ENCODE results near the gene PIK3CA.

PIK3CA gene

DNA sequence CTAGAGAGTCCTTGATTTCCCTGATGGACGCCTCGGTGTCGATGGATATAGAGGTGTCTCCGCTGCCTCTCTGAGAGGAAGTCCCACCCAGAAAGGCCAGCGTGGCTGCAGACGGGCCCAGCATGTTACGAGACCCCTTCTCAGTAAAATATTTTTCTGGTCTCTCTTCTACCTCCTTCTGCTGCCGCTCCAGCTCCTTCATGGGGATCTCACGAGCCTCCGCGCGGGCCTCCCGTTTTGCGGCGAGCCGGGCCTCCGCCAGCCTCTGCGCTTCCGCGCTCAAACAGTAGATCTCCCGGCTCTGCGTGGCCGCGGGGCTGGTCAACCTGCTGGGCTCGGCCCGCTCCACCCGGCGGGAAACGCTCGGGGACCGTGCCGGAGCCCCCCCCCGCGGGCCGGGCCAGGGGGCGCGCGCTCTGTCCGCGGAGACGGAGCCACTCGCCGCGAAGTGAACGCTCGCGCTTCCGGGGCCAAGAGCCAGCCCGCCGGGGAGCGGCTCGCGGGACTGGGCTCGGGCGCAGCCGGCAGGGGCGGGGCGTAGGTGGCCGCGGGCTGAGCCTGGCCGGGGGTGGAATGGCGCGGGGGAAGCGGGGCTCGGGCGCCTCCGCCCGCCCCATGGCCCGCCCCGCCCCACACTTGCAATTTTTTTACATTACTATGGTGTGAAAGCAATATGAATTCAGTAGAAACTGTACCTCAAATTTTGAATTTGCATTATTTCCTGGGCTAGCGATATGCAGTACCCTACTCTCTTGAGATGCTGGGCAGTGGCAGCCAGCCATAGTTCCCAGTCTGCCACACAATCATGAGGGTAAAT, 113.0 kb downstream of the PIK3CA start:
- TF ChIP-seq, protein P1, sequence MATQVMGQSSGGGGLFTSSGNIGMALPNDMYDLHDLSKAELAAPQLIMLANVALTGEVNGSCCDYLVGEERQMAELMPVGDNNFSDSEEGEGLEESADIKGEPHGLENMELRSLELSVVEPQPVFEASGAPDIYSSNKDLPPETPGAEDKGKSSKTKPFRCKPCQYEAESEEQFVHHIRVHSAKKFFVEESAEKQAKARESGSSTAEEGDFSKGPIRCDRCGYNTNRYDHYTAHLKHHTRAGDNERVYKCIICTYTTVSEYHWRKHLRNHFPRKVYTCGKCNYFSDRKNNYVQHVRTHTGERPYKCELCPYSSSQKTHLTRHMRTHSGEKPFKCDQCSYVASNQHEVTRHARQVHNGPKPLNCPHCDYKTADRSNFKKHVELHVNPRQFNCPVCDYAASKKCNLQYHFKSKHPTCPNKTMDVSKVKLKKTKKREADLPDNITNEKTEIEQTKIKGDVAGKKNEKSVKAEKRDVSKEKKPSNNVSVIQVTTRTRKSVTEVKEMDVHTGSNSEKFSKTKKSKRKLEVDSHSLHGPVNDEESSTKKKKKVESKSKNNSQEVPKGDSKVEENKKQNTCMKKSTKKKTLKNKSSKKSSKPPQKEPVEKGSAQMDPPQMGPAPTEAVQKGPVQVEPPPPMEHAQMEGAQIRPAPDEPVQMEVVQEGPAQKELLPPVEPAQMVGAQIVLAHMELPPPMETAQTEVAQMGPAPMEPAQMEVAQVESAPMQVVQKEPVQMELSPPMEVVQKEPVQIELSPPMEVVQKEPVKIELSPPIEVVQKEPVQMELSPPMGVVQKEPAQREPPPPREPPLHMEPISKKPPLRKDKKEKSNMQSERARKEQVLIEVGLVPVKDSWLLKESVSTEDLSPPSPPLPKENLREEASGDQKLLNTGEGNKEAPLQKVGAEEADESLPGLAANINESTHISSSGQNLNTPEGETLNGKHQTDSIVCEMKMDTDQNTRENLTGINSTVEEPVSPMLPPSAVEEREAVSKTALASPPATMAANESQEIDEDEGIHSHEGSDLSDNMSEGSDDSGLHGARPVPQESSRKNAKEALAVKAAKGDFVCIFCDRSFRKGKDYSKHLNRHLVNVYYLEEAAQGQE (IDR thresholded peaks at IDR 0.05; ENCODE audit: low read depth): no peak
- TF ChIP-seq, protein P2, sequence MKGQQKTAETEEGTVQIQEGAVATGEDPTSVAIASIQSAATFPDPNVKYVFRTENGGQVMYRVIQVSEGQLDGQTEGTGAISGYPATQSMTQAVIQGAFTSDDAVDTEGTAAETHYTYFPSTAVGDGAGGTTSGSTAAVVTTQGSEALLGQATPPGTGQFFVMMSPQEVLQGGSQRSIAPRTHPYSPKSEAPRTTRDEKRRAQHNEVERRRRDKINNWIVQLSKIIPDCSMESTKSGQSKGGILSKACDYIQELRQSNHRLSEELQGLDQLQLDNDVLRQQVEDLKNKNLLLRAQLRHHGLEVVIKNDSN (IDR thresholded peaks at IDR 0.05): no peak
- peak; percentile 9 for TF ChIP-seq TEAD4 (IDR thresholded peaks at IDR 0.05)
- TF ChIP-seq TAF1 (IDR thresholded peaks at IDR 0.05; ENCODE audit: low read depth): peak; percentile 25; the same call in 1 of the 2 replicates
- no peak for TF ChIP-seq RAD21 (IDR thresholded peaks at IDR 0.05; ENCODE audit: low read depth)
- no peak for TF ChIP-seq FOXM1 (IDR thresholded peaks at IDR 0.05; ENCODE audit: borderline replicate concordance, low read depth)
- no peak for TF ChIP-seq CREB1 (IDR thresholded peaks at IDR 0.05; ENCODE audit: low read depth)
- TF ChIP-seq TCF12 (IDR thresholded peaks at IDR 0.05; ENCODE audit: low read depth): peak; percentile 42; the same call in 1 of the 2 replicates
- no peak for TF ChIP-seq NFIC (IDR thresholded peaks at IDR 0.05)
- no peak for TF ChIP-seq CEBPB (IDR thresholded peaks at IDR 0.05)
- no peak for TF ChIP-seq ZBTB7A (IDR thresholded peaks at IDR 0.05; ENCODE audit: low read depth)
- peak; percentile 37; the same call in 1 of the 2 replicates for TF ChIP-seq EGR1 (IDR thresholded peaks at IDR 0.05)
- TF ChIP-seq EP300 (IDR thresholded peaks at IDR 0.05; ENCODE audit: borderline replicate concordance): no peak
- TF ChIP-seq, protein P3, sequence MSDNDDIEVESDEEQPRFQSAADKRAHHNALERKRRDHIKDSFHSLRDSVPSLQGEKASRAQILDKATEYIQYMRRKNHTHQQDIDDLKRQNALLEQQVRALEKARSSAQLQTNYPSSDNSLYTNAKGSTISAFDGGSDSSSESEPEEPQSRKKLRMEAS (IDR thresholded peaks at IDR 0.05): peak; percentile 50; the same call in 1 of the 2 replicates
- no peak for TF ChIP-seq YY1 (IDR thresholded peaks at IDR 0.05; ENCODE audit: low read depth)

- TF ChIP-seq, protein P3 (IDR thresholded peaks at IDR 0.05): no peak
- no peak for TF ChIP-seq CEBPB (IDR thresholded peaks at IDR 0.05)
Observed at GRCh38 chr3:179263134-179263533, 115.0 kb downstream of the PIK3CA start.

GRCh38 chr3:179264449-179264848, 116.3 kb downstream of the PIK3CA start:
- no peak for TF ChIP-seq EGR1 (IDR thresholded peaks at IDR 0.05)
- no peak for TF ChIP-seq TEAD4 (IDR thresholded peaks at IDR 0.05)
- TF ChIP-seq, protein P3 (IDR thresholded peaks at IDR 0.05): no peak
- no peak for TF ChIP-seq EP300 (IDR thresholded peaks at IDR 0.05; ENCODE audit: borderline replicate concordance)
- TF ChIP-seq TAF1 (IDR thresholded peaks at IDR 0.05; ENCODE audit: low read depth): no peak
- TF ChIP-seq FOXM1 (IDR thresholded peaks at IDR 0.05; ENCODE audit: borderline replicate concordance, low read depth): no peak
- no peak for TF ChIP-seq RAD21 (IDR thresholded peaks at IDR 0.05; ENCODE audit: low read depth)
- no peak for TF ChIP-seq TCF12 (IDR thresholded peaks at IDR 0.05; ENCODE audit: low read depth)
- TF ChIP-seq, protein P1 (IDR thresholded peaks at IDR 0.05; ENCODE audit: low read depth): no peak
- no peak for TF ChIP-seq CREB1 (IDR thresholded peaks at IDR 0.05; ENCODE audit: low read depth)
- TF ChIP-seq, protein P2 (IDR thresholded peaks at IDR 0.05): no peak
- TF ChIP-seq NFIC (IDR thresholded peaks at IDR 0.05): no peak
- no peak for TF ChIP-seq YY1 (IDR thresholded peaks at IDR 0.05; ENCODE audit: low read depth)
- TF ChIP-seq CEBPB (IDR thresholded peaks at IDR 0.05): no peak
- TF ChIP-seq ZBTB7A (IDR thresholded peaks at IDR 0.05; ENCODE audit: low read depth): no peak

DNA sequence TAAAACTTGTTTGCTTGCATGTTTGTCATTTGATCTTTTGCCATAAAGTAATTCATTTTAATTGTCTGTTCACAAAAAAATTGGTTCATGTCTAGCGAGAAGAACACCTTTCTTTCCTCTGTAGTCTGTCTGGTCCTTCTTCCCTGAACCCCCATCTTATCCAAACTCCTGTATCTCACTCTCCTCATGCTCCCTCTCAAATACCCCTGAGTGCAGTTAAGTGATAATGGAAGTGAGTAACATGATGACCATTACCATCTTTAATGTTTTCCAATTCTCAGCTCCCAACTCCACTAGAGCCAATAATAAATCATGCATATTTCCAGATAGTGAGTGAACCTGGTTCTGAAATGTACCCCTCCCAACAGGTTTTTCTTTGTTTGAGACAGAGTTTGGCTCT, 116.9 kb downstream of the PIK3CA start:
- no peak for TF ChIP-seq TAF1 (IDR thresholded peaks at IDR 0.05; ENCODE audit: low read depth)
- no peak for TF ChIP-seq TEAD4 (IDR thresholded peaks at IDR 0.05)
- TF ChIP-seq CREB1 (IDR thresholded peaks at IDR 0.05; ENCODE audit: low read depth): no peak
- no peak for TF ChIP-seq CEBPB (IDR thresholded peaks at IDR 0.05)

- TF ChIP-seq EGR1 (IDR thresholded peaks at IDR 0.05) (no peak), TCF12 (IDR thresholded peaks at IDR 0.05; ENCODE audit: low read depth) (no peak), CEBPB (IDR thresholded peaks at IDR 0.05) (no peak), EP300 (IDR thresholded peaks at IDR 0.05; ENCODE audit: borderline replicate concordance) (no peak), NFIC (IDR thresholded peaks at IDR 0.05) (no peak), TEAD4 (IDR thresholded peaks at IDR 0.05) (no peak), ZBTB7A (IDR thresholded peaks at IDR 0.05; ENCODE audit: low read depth) (no peak)
- TF ChIP-seq, protein P3 (IDR thresholded peaks at IDR 0.05): no peak
- TF ChIP-seq, protein P2 (IDR thresholded peaks at IDR 0.05): no peak
Observed at GRCh38 chr3:179265875-179266274, 117.7 kb downstream of the PIK3CA start.
